Neutrophil (primary cell): ENCODE measurements around the gene PHB1.

Experiments
- H3K27ac ChIP-seq: fragments of 200-600 bp; sonication (generic); 2 replicates; pipeline ENCODE4 v1.5.1; 2016; ENCODE audit warnings: mild to moderate bottlenecking, moderate library complexity
- H3K27me3 ChIP-seq: fragments of 200-600 bp; sonication (generic); 2 replicates; pipeline ENCODE4 v1.6.0; 2016; ENCODE audit warnings: mild to moderate bottlenecking
- H3K36me3 ChIP-seq: fragments of 200-600 bp; sonication (generic); 2 replicates; pipeline ENCODE4 v1.5.1; 2017
- H3K4me1 ChIP-seq, 2 experiments: fragments of 200-600 bp in 1 of 2; sonication (generic) in 1 of 2; 1 replicate in 1 of 2; 2 replicates in 1 of 2; pipeline versions ENCODE4 v1.5.1 to v1.6.1; 2013 to 2016; ENCODE audit warnings: low read depth in 1 of 2, low read length in 1 of 2, mild to moderate bottlenecking in 1 of 2, moderate library complexity in 1 of 2; ENCODE audit not compliant: control insufficient read depth in 1 of 2, insufficient read depth in 1 of 2
- H3K4me3 ChIP-seq, 2 experiments: fragments of 200-600 bp in 1 of 2; sonication (generic) in 1 of 2; 1 replicate in 1 of 2; 2 replicates in 1 of 2; pipeline ENCODE4 v1.5.1; 2013 to 2016; ENCODE audit warnings: low read depth in 1 of 2, low read length in 1 of 2, mild to moderate bottlenecking in 1 of 2, moderate library complexity in 1 of 2
- H3K9me3 ChIP-seq: fragments of 200-600 bp; sonication (generic); 2 replicates; pipeline ENCODE4 v1.5.1; 2016
- TF ChIP-seq, protein P1 (sequence below): fragments of 200-600 bp; sonication (generic); IDR thresholded peaks from 2 replicates; pipeline ENCODE4 v1.5.1; 2016; ENCODE audit warnings: antibody characterized with exemption

Gene PHB1

GRCh38 chr17:49407086-49407485 lies 7.6 kb downstream of the PHB1 start:
- Histone ChIP-seq H3K9me3 (no peaks in the 10 kb centered on the region), H3K27ac (no peak overlapping the region), H3K4me3 (no peak overlapping the region), H3K4me1 (peaks cover 25 to 38% of the 10 kb centered on the region in 2 experiments), H3K27me3 (no peaks in the 10 kb centered on the region), H3K36me3 (peaks cover 41% of the 10 kb centered on the region)
- TF ChIP-seq, protein P1, sequence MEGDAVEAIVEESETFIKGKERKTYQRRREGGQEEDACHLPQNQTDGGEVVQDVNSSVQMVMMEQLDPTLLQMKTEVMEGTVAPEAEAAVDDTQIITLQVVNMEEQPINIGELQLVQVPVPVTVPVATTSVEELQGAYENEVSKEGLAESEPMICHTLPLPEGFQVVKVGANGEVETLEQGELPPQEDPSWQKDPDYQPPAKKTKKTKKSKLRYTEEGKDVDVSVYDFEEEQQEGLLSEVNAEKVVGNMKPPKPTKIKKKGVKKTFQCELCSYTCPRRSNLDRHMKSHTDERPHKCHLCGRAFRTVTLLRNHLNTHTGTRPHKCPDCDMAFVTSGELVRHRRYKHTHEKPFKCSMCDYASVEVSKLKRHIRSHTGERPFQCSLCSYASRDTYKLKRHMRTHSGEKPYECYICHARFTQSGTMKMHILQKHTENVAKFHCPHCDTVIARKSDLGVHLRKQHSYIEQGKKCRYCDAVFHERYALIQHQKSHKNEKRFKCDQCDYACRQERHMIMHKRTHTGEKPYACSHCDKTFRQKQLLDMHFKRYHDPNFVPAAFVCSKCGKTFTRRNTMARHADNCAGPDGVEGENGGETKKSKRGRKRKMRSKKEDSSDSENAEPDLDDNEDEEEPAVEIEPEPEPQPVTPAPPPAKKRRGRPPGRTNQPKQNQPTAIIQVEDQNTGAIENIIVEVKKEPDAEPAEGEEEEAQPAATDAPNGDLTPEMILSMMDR: no peak

- no peak overlapping the region for H3K27ac ChIP-seq
- H3K9me3 ChIP-seq: no peaks in the 10 kb centered on the region
- H3K27me3 ChIP-seq: no peaks in the 10 kb centered on the region
- peaks cover 30 to 43% of the 10 kb centered on the region in 2 experiments for H3K4me1 ChIP-seq
- H3K4me3 ChIP-seq: no peak overlapping the region
- H3K36me3 ChIP-seq: peaks cover 37% of the 10 kb centered on the region
- TF ChIP-seq, protein P1: no peak
These were observed 8.1 kb downstream of the PHB1 start for GRCh38 chr17:49406421-49407061.

DNA sequence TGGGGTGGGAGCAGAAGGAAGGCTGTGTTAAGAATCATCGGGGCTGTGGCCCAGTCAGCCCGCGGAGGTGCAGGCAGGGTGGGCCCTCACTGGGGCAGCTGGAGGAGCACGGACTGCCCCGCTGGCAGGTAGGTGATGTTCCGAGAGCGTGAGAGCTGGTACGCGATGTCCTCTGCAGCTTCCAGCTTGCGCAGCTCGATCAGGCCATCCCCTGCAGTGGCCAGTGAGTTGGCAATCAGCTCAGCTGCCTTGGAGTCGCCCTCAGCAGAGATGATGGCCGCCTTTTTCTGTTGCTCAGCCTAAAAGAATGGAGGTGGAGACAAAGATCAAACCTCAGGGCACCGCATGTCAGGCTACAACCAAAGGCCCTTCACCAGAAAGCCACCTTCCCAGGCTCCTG lies 9.8 kb downstream of the PHB1 start:
- no peaks in the 10 kb centered on the region for H3K9me3 ChIP-seq
- no peaks in the 10 kb centered on the region for H3K27me3 ChIP-seq
- TF ChIP-seq, protein P1: no peak
- no peak overlapping the region for H3K27ac ChIP-seq
- no peak overlapping the region for H3K4me3 ChIP-seq
- peaks cover 34% of the 10 kb centered on the region for H3K36me3 ChIP-seq
- peaks cover 31 to 43% of the 10 kb centered on the region in 2 experiments for H3K4me1 ChIP-seq

DNA sequence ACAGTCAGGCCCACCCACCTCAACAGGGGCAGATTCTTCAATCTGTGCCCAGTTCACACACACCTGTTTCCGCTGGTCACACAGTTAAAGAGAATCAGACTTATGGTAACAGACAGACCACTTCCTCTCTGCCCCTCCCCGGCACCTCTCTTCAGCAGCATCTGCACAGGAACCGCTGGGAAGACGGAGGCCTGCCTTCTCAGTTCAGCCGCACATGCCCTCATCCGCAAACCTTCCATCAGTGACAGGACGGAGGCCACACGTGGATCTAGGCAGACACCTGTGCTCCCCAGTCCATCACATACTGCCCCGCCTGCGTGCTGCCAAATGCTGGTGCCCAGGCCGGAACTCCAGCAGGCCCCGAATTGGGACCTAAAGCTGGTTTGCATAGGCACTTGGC lies 10.3 kb downstream of the PHB1 start:
- TF ChIP-seq, protein P1: no peak
- Histone ChIP-seq H3K4me1 (peaks cover 31 to 38% of the 10 kb centered on the region in 2 experiments), H3K36me3 (peaks cover 34% of the 10 kb centered on the region), H3K9me3 (no peaks in the 10 kb centered on the region), H3K27ac (no peak overlapping the region), H3K4me3 (no peak overlapping the region), H3K27me3 (no peaks in the 10 kb centered on the region)

- no peaks in the 10 kb centered on the region for H3K9me3 ChIP-seq
- TF ChIP-seq, protein P1: no peak
- H3K4me1 ChIP-seq: peaks cover 28 to 31% of the 10 kb centered on the region in 2 experiments
- no peak overlapping the region for H3K27ac ChIP-seq
- no peak overlapping the region for H3K4me3 ChIP-seq
- H3K27me3 ChIP-seq: no peaks in the 10 kb centered on the region
- H3K36me3 ChIP-seq: peaks cover 34% of the 10 kb centered on the region
These were observed 11.0 kb downstream of the PHB1 start for GRCh38 chr17:49403514-49404289.
